DMS79 treated with DMSO at 0.1 percent for 48 hours (cell line): ENCODE results near the gene TMEM247.

Experiments used
- DNase-seq: peaks from one replicate; lab custom pipeline; 2025; lab: John Stamatoyannopoulos, UW

The TMEM247 gene

GRCh38 chr2:46479265-46479664 lies at the start of gene TMEM247:
Gene TMEM247 (plus strand): TSS chr2:46479565.
- DNase-seq: no peak

GRCh38 chr2:46430413-46430812 lies 49.0 kb upstream of the TMEM247 start:
- DNase-seq: no peak

- no peak for DNase-seq
Measured at GRCh38 chr2:46430992-46431391, 48.4 kb upstream of the TMEM247 start.

GRCh38 chr2:46431481-46432235 lies 47.7 kb upstream of the TMEM247 start:
- DNase-seq: no peak

GRCh38 chr2:46434851-46435273 lies 44.5 kb upstream of the TMEM247 start:
- no peak for DNase-seq

GRCh38 chr2:46435353-46435752 lies 44.0 kb upstream of the TMEM247 start:
- no peak for DNase-seq

GRCh38 chr2:46435796-46436360 lies 43.5 kb upstream of the TMEM247 start:
- no peak for DNase-seq

- DNase-seq: no peak
Measured at GRCh38 chr2:46436800-46437199, 42.6 kb upstream of the TMEM247 start.

- no peak for DNase-seq
Measured at GRCh38 chr2:46438102-46438501, 41.3 kb upstream of the TMEM247 start.

GRCh38 chr2:46438794-46439193 lies 40.6 kb upstream of the TMEM247 start:
- DNase-seq: no peak

- no peak for DNase-seq
Measured at GRCh38 chr2:46439582-46439981, 39.8 kb upstream of the TMEM247 start.

GRCh38 chr2:46441838-46442712 lies 37.3 kb upstream of the TMEM247 start:
- no peak for DNase-seq

- no peak for DNase-seq
Measured at GRCh38 chr2:46444732-46445131, 34.6 kb upstream of the TMEM247 start.

- DNase-seq: no peak
Measured at GRCh38 chr2:46445556-46445955, 33.8 kb upstream of the TMEM247 start.

GRCh38 chr2:46446871-46447568 lies 32.3 kb upstream of the TMEM247 start:
- DNase-seq: no peak

- no peak for DNase-seq
Measured at GRCh38 chr2:46447649-46448048, 31.7 kb upstream of the TMEM247 start.

- DNase-seq: no peak
Measured at GRCh38 chr2:46448111-46448510, 31.3 kb upstream of the TMEM247 start.

- DNase-seq: no peak
Measured at GRCh38 chr2:46448641-46449040, 30.7 kb upstream of the TMEM247 start.

- DNase-seq: no peak
Measured at GRCh38 chr2:46449700-46450099, 29.7 kb upstream of the TMEM247 start.

- no peak for DNase-seq
Measured at GRCh38 chr2:46451131-46451711, 28.1 kb upstream of the TMEM247 start.

- no peak for DNase-seq
Measured at GRCh38 chr2:46456789-46457188, 22.6 kb upstream of the TMEM247 start.
